Gastroesophageal sphincter (tissue), 3 donors: ENCODE measurements around the gene KCNMA1.

Experiments used
- POLR2A ChIP-seq, 2 donors: fragments of 450-650 bp; IDR thresholded peaks; one replicate each; pipeline ENCODE4 v1.6.1; 2017; ENCODE audit warnings: antibody characterized with exemption in 2 of 2, mild to moderate bottlenecking in 2 of 2, moderate library complexity in 1 of 2
- POLR2AphosphoS5 ChIP-seq: sonication (generic); formaldehyde crosslinking; IDR thresholded peaks from one replicate; pipeline ENCODE4 v1.6.1; 2017; ENCODE audit warnings: antibody characterized with exemption
- TF ChIP-seq, protein P1 (sequence below), 4 experiments: fragments of 200-600 bp in 2 of 4; fragments of 450-650 bp in 2 of 4; sonication (generic) in 1 of 4; IDR thresholded peaks; one replicate each; pipeline ENCODE4 v1.5.1; 2017 to 2019; ENCODE audit warnings: antibody characterized with exemption in 4 of 4, mild to moderate bottlenecking in 2 of 4, moderate library complexity in 2 of 4

- TF ChIP-seq, protein P1, sequence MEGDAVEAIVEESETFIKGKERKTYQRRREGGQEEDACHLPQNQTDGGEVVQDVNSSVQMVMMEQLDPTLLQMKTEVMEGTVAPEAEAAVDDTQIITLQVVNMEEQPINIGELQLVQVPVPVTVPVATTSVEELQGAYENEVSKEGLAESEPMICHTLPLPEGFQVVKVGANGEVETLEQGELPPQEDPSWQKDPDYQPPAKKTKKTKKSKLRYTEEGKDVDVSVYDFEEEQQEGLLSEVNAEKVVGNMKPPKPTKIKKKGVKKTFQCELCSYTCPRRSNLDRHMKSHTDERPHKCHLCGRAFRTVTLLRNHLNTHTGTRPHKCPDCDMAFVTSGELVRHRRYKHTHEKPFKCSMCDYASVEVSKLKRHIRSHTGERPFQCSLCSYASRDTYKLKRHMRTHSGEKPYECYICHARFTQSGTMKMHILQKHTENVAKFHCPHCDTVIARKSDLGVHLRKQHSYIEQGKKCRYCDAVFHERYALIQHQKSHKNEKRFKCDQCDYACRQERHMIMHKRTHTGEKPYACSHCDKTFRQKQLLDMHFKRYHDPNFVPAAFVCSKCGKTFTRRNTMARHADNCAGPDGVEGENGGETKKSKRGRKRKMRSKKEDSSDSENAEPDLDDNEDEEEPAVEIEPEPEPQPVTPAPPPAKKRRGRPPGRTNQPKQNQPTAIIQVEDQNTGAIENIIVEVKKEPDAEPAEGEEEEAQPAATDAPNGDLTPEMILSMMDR (IDR thresholded peaks at IDR 0.05), result no peak
- TF ChIP-seq POLR2AphosphoS5, result peak; percentile 97
- no peak for TF ChIP-seq POLR2A (IDR thresholded peaks at IDR 0.05)
Observed at GRCh38 chr10:77163670-77164348, 473.8 kb downstream of the KCNMA1 start.
